Activated T-cell treated with anti-CD3 and anti-CD28 coated beads for 48 hours (primary cell): ENCODE measurements around the gene RCC1.
A peak's percentile ranks its signal among the peaks of the same experiment; 100 is the strongest.
"Not testable (repeated sequence)": the region's sequence is repeated elsewhere in the genome, so short reads cannot be mapped to it uniquely, and the experiment has no call there.

Experiments used
- DNase-seq: peaks from one replicate; pipeline ENCODE4 v3.0.0-alpha.2; 2020; ENCODE audit warnings: low read depth

RCC1 gene

DNA sequence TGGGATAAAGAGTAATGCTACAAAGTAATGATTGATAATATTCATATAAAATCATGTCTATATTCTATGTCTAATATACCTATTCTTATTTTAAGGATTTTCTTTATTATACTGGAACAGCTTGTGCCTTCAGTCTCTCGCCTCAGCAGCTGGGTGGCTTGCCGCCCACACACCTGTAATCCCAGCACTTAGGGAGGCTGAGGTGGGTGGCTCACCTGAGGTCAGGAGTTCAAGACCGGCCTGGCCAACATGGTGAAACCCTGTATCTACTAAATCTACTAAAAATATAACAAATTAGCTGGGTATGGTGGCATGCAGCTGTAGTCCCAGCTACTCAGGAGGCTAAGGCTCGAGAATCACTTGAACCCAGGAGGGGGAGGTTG is 39.4 kb downstream of the RCC1 start:
- DNase-seq, result no peak

DNA sequence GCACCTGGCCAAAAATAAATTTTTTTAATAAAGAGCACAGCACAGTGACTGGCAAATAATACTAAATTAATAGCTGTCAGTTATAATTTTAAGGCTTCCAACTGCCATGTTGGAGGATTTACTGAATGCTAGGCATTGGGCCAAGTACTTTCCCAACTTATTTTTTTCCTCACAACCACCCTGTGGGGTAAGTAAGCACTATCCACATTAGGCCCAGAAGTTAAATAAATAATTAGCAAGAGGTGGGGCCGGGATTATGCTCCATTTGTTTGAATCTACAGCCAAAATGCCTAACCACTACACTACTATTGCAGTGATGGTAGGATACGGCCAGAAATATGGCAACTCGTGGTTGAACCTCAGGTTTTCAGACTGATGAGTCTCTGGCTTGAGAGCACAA is 42.5 kb downstream of the RCC1 start:
- DNase-seq, result no peak

DNA sequence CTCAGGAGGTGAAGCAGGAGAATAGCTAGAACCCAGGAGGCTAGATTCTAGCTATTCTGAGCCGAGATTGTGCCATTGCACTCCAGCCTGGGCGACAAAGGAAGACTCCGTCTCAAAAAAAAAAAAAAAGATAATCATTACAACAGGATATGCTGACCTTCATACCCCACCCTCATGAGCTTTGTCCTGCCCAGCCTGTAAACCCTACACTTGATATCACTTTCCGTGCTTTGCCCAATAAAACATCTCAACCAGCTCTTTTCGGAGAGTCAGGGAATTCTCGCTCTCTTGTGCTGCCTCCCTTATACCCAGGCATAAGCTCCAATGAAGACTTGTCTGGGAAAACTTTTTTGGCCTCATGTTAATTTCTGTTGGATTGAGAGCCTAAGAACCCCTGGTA is 45.5 kb downstream of the RCC1 start:
- DNase-seq, result no peak

DNA sequence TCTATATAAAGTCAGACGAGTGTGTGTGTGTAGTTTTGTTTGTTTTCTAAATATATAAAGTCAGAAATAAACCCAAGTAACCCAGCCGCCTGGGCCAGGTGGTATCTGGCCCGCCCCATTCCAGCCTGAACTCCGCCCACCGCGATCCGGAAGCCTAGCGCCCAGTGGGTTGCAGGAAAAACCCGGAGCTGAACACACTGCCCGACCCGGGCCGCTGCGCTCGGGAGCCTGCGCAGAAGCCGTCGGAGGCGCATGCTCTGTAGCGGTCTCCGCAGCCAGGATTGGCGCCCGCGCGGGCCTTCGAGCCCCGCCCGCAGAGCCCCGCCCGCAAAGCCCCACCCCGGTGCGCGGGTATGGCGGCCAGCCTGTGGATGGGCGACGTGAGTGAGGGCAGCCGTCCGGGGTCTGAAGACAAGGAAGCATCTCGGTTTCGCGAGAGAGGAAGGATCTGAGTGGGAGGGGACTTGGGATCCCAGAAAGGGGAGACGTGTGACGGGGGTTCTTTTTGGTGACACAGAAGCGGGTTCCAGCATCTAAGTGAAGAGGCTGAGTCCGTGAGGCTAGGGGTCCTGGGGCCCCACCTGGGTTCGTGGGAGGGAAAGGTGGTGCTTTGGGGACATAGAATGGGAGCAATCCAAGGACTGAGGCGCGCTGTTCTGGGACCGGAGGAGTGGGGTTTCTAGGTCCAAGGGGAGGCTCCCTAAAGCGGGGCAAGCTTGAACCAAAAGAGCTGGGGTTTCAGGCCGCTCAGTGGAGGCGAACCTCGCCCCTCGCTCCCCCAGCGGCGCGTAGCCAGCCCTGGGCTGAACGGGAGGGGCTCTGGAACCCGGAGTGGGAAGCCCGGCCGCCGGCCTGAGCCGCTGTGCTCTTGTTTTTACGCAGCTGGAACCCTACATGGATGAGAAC is 47.2 kb downstream of the RCC1 start, which contains the start of gene TRNAU1AP:
Gene TRNAU1AP, plus strand, starts transcription at position 328 of the 906 bp plus-strand sequence. Its CDS starts 26 bp downstream, at position 354.
- peak; percentile 98 for DNase-seq

DNA sequence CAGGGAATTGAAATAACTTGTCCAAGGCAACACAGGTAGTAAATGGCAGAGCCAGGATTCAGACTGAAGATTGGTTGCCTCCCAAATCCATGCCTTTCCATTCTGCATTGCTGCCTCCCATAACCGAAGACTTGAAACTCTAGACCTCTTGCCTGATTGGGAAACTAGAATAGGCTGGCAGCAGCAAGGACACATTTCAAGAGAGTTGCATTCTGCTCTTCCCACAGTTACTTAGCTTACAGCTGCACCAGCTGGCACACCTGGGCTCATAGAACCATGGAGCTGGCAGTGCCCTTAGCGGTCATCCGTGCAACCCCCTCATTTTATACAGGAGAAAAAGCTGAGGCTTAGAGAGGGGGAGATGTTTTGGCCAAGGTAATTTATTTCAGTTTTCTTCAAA is 55.0 kb downstream of the RCC1 start:
- no peak for DNase-seq

DNA sequence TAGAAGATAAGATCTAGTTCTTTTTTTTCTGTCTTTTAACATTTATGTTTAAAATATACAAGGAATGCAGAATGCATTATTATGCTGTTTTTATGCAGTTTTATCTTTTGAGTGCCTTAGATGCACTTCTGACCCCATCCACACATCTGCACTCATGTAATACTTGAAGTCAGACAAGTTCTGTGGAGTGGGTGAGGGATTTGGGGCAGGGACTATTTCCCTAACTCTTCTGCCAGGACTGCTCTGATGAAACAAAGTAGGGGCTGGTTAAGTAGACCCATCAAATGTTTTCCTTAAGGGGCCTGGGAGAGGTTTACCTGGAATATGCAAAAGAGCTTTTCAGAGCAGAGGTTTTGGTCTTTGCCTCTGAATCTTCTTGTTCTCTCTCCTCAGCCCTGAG is 58.5 kb downstream of the RCC1 start:
- DNase-seq, result no peak

DNA sequence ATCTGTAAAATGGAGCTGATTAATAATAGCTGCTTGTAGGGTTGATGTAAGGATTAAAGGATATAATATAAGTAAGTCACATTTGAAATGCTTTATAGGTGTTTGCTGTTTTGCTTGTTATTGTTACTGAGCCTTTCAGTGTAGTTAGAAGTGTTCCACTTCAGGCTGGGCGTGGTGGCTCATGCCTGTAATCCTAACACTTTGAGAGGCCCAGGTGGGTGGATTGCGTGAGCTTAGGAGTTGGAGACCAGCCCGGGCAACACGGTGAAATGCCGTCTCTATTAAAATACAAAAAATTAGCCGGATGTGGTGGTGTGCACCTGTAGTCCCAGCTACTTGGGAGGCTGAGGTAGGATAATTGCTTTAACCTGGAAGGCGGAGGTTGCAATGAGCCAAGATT is 59.2 kb downstream of the RCC1 start:
- DNase-seq, result no peak

DNA sequence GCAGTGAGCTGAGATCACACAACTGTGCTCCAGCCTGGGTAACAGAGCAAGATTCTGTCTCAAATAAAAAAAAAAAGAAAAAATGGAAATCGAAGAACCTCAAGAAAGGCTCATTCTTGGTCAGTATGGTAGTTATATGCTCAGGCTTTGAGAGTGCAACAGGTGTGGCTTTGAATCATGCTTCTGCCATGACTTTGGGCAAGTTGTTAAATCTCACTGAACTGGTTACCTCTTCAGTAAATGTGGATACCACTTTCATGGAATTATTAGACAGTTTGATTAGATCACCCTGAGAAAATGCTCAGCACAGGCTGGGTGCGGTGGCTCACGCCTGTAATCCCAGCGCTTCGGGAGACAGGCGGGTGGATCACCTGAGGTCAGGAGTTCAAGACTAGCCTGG is 59.9 kb downstream of the RCC1 start:
- no peak for DNase-seq

DNA sequence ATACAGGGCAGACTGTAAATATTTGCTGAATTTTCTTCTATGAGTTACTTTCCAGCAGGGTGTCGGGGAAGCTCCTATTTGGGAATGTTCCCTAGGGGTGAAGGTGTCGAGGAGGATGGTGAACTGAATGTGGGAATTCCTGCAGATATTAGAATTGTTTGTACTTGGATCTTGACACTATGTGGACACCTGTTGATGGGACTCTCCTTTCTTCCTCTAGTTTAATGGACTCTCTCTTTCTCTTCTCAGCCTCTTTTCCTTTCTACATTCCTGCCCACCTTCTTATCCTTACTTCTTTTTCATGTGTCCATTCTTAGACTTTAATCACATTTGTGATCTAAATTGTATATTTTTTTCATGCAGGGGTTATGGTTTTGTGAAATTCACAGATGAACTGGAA is 61.1 kb downstream of the RCC1 start:
- DNase-seq, result no peak

DNA sequence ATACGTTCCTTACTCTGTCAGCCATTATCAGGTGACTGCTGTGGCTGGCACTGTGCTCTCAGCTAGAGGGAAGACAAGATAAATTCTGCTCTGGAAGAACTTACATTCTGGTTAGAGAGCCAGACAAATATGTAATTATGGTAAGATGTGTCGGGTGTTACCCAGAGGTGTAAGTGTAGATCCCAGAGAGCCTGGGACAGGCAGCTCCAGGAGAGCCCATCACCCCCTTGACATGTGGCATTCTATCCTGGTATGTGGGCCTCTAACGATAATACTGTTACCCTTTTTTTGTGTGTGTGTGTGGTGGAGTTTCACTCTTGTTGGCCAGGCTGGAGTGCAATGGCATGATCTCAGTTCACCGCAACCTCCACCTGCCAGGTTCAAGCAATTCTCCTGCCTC is 66.1 kb downstream of the RCC1 start:
- DNase-seq, result no peak

DNA sequence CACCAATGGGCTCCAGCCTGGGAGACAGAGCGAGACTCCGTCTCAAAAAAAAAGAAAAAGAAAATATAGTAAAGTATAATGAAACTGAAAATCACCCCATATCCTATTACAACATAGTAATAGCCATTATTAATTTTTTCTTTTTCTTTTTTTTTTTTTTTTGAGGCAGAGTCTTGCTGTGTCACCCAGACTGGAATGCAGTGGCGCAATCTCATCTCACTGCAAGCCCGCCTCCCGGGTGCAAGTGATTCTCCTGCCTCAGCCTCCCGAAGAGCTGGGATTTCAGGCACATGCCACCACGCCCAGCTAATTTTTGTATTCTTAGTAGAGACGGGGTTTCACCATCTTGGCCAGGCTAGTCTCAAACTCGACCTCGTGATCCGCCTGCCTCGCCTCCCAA is 67.0 kb downstream of the RCC1 start:
- DNase-seq, result not testable (repeated sequence)

DNA sequence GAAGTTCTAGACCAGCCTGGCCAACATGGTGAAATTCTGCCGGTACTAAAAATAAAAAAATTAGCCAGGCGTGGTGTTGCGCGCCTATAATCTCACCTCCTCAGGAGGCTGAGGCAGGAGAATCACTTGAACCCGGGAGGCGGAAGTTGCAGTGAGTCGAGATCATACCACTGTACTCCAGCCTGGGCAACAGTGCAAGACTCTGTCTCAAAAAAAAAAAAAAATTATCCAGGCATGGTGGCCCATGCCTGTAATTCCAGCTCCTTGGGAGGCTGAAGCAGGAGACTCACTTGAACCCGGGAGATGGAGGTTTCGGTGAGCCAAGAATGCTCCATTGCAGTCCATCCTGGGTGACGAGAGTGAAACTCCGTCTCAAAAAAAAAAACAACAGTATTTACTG is 67.7 kb downstream of the RCC1 start:
- DNase-seq, result no peak

DNA sequence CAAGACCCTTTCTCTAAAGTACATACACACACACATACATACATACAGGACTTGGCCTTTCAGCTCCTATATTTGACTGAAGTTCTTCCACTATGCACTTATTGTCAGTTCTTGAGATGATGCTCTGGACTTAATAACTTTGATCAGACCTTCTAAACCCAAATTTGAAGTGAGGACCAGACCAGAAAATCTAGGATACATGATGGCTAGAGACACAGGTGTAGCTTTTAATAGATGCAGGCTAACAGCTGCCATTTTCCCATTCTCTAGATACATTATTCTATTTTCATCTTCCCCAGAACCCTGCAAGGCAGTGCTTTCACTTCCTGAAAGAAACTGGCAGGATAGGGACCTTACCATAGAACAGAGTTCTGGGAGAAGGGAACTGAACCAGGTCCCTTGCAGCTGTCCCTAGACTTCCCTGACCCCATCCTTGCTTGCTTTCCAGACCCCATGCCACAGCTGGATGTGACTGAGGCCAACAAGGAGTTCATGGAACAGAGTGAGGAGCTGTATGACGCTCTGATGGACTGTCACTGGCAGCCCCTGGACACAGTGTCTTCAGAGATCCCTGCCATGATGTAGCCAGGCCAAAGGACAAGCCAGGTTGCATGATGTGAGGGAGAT is 71.3 kb downstream of the RCC1 start:
- DNase-seq, result no peak

DNA sequence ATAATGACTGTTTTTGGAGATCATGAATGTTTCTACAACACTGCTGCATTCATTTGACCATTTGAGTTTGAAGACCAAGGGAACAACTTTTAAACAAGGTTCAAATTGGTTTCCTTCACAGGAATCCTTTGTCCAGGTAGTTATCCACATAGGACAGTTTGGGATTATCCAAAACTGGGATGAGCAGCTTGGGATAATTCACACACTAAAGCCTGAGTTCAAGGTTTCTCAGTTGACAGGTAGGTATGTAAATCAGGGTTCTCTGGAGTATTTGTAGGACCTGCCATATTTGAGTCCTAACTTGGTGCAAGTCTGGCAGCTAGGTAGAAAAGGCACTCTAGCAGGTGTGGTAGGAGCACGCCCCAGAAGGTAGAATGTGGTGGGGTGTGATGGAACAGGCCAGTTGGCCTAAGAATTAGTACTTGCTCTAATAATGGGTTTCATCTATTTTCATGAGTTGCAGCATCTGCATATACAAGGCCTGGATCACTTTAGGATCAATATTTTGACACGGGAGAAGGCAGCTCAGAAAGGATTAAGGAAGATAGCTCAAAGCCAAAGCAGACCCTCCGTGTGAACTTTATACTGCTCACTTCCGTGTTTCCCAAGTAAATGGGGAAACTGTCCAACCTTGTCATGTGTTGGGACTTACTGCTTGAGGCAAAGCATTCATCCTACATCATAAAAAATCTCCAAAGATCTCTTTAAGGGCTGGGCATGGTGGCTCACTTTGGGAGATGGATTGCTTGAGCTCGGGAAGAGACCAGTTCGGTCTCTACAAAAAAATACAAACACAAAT is 72.1 kb downstream of the RCC1 start:
- DNase-seq, result no peak

DNA sequence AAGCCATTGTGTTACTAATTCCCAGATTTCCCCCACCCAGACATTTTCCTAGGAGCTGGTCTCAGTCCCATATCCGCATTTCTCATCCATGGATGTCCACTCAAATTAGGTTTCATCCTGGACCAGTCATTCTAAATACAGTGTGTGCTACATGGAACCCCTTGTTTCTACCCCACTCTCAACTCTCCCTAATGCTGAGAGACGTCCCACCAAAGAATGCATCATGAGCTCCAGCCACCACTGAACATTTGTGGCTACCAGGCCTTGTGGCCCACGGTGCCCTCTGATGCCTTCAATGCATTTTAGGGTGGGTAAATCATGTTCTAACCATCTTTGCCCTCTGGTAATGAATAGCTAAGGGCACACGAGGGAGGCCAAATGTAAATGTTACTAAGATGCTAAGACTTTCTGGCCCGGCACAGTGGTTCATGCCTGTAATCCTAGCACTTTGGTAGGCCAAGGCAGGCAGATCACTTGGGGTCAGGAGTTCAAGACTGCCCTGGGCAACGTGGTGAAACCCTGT is 72.9 kb downstream of the RCC1 start:
- no peak for DNase-seq

DNA sequence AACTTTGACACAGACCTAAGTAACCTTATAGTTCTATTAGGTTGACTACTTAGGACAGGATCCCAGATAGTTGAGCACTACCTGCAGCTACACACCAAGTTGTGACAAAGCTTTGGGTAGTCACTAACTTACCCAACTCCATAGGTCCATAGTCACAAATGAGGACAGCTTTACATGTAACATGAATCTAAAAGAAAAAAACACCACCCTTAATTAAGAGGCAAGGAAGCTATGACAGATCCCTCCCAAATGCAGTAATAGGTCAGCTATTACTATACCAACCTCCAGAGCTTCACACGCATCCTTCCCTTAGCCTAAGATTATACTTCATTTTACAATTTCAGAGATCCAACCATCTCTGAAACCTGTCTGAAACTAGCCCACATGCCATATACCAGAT is 73.6 kb downstream of the RCC1 start:
- DNase-seq, result no peak

DNA sequence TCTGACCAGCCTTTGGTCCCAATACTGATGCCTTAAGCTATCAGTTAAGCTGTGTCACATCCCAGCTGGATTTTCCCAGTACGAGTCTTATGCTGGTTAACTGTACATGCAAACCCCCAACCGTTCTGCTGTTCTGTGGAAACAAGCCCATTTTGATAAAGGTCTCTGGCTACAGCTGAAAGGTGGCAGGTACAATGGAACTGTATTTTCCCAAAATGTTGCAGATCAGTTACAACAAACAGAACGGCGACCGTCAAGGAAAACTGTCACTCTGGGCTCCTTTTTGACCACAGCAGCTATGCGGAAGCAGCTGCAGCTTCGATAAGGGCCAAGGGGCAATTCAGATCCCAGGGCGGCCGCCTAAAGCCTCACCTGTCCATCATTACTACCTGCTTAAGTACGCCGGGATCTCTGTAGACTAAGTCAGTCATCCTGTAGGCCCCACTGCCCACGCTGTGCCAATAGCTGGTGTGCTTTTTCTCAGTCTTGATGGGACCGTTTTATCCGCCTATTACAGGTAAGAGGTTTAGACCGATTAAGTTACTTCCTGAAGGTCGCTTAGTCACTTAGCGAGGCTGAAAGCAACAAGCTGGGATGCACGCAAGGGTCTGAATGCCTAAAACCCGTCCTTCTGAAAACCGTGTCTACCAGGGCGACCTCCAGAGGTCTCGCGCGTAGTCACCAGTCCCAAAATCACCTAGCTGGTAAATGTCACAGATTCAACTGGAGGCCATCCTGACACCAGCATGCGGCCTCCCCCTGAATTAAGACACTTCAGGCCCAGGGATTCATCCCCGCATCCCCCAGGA is 75.1 kb downstream of the RCC1 start:
- no peak for DNase-seq

DNA sequence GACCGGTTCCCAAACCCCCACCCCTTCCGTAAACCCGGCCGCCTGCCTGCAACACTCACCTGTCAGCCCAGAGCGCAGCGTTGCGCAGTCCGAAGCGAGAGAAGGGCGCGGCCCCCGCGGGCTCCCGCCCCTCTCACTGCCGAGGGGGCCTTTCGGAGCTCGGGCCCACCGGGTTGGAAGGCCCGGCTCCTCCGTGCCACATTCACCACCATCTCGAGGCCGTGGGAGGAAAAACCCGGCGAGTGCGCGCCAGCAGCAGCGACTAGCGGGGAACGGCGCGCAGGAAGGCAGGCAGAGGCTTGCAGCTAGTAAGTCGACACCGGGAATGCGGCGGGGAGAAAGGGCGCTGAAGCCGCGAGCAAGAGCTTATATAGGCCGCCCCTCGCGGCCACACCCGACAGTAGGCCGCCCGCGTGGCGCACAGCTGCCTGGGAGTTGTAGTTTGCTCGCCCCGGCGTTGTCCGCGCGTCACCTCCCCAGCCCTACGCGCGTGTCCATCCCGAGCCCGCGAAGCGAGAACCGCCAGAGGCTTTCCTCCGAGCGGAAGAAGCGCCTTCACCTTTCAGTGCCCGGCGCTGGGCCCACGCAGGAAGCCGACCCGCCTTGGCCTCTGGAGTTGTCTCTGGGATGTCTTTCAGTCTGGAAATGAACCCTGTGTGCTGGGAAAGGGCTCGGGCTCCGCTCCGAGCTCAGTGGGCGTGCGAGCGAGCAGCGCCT is 75.8 kb downstream of the RCC1 start:
- DNase-seq, result peak; percentile 94

DNA sequence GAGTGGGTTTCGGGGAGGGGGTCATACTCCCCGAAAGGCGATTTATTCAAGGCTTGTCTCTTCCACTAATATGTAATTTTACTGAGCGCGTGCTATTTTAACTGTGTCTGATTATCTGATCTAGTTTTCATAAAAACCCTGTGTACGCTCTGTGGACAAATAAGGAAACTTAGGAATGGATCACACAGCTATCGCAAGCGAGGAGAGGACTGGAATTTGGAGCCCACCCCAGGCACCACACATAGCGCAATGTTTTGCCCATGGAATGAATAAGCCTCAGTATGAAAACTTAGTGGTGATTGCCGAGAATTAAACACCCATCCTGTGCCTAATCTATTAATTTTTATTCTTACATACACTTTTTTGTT is 76.4 kb downstream of the RCC1 start:
- DNase-seq, result no peak

DNA sequence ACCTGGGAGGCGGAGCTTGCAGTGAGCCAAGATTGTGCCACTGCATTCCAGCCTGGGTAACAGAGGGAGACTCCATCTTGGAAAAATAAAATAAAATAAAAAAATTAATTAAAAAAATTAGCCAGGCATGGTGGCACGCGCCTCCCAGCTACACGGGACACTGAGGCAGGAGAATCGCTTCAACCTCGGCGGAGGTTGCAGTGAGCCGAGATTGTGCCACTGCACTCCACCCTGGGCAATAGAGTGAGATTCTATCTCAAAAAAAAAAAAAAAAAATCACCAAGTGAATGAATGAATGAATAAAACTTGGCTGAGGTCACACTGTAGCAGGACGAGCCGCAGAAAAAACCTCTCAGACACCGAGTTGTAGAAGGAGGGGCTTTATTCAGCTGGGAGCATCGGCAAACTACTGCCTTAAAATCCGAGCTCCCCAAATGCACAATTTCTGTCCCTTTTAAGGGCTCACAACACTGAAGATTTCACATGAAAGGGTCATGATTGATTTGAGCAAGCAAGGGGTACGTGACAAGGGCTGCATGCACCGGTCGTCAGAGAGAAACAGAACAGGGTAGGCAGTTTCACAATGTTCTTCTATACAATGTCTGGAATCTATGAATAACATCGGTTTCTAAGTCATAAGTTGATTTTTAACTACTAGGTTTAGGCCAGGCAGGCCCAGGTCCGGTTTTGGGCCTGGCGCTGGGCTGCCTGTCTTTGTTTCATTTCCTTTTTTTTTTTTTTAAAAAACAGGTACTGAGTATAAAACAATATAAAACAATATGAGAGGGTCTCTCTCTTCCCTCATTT is 80.9 kb downstream of the RCC1 start:
- DNase-seq, result not testable (repeated sequence)
